HL-60 (cell line): ENCODE data around the gene TPPP2.

ENCODE experiments used
- DNase-seq, 2 experiments: peaks; one replicate each; pipeline ENCODE4 v3.0.0-alpha.2; 2010 to 2020; ENCODE audit warnings: low read depth in 1 of 2, low spot score in 1 of 2
- H3K27ac ChIP-seq: fragments of 250-450 bp; sonication (Bioruptor Pico); replicated peaks from 2 replicates; pipeline ENCODE4 v1.5.1; 2020; ENCODE audit warnings: mild to moderate bottlenecking, moderate library complexity
- H3K27me3 ChIP-seq: fragments of 250-450 bp; sonication (Bioruptor Pico); 2 replicates; pipeline ENCODE4 v1.5.1; 2021; ENCODE audit warnings: mild to moderate bottlenecking, moderate library complexity; ENCODE audit not compliant: insufficient read depth, poor library complexity, severe bottlenecking
- H3K4me3 ChIP-seq: replicated peaks from 2 replicates; pipeline ENCODE4 v1.5.1; 2011; ENCODE audit warnings: mild to moderate bottlenecking, control low read depth, low read length; ENCODE audit not compliant: insufficient read depth
- CTCF ChIP-seq: IDR thresholded peaks from one replicate; pipeline ENCODE4 v1.5.1; 2011; ENCODE audit warnings: low read length, control low read depth, inconsistent platforms; ENCODE audit not compliant: insufficient read depth
- GABPA ChIP-seq: IDR thresholded peaks from 2 replicates; pipeline ENCODE4 v1.6.1; 2012; ENCODE audit warnings: low read depth
- POLR2AphosphoS5 ChIP-seq: IDR thresholded peaks from 2 replicates; pipeline ENCODE4 v1.6.1; 2012; ENCODE audit warnings: low read depth
- REST ChIP-seq: IDR thresholded peaks from 2 replicates; pipeline ENCODE4 v1.6.1; 2012; ENCODE audit warnings: low read depth; ENCODE audit not compliant: insufficient replicate concordance
- SPI1 ChIP-seq: IDR thresholded peaks from 2 replicates; pipeline ENCODE4 v1.6.1; 2012; ENCODE audit warnings: low read depth, mild to moderate bottlenecking, borderline replicate concordance

TPPP2 gene

GRCh38 chr14:21055432-21056117 lies 25.6 kb downstream of the TPPP2 start:
- Histone ChIP-seq H3K4me3 (no peak overlapping the region), H3K27ac (no peak overlapping the region), H3K27me3 (no peaks in the 10 kb centered on the region)
- TF ChIP-seq REST, result no peak
- DNase-seq, result no peak

- Histone ChIP-seq H3K4me3 (no peak overlapping the region), H3K27ac (no peak overlapping the region), H3K27me3 (no peaks in the 10 kb centered on the region)
- no peak for DNase-seq
- TF ChIP-seq GABPA (no peak), SPI1 (no peak), POLR2AphosphoS5 (no peak), REST (no peak), CTCF (no peak)
These were observed 26.6 kb downstream of the TPPP2 start for GRCh38 chr14:21056520-21057163.

GRCh38 chr14:21057803-21058675 lies 28.0 kb downstream of the TPPP2 start, which contains the start of gene RNASE8:
Gene RNASE8, plus strand, starts transcription at chr14:21057822. Its CDS starts 71 bp downstream, at chr14:21057893.
- no peak within 1 kb of the TSS for H3K27ac ChIP-seq
- no peak within 1 kb of the TSS for H3K4me3 ChIP-seq
- no peaks in the 10 kb centered on the region for H3K27me3 ChIP-seq
- TF ChIP-seq POLR2AphosphoS5, result no peak
- TF ChIP-seq GABPA, result no peak
- no peak for TF ChIP-seq REST
- TF ChIP-seq SPI1, result no peak
- no peak for TF ChIP-seq CTCF
- DNase-seq, result no peak
